SK-N-MC (cell line): ENCODE measurements around the gene PPP6R2.

Experiments
- DNase-seq: peaks from one replicate; pipeline ENCODE4 v3.0.0-alpha.2; 2011; ENCODE audit warnings: low read depth, low spot score
- H3K27ac ChIP-seq: fragments of 200-600 bp; sonication (generic); 2 replicates; pipeline ENCODE4 v1.5.1; 2016; ENCODE audit warnings: mixed run types
- H3K36me3 ChIP-seq: fragments of 200-600 bp; sonication (generic); 2 replicates; pipeline ENCODE4 v1.6.1; 2017; ENCODE audit warnings: antibody characterized with exemption, low read length, mixed read lengths; ENCODE audit not compliant: insufficient read depth
- H3K4me3 ChIP-seq: fragments of 200-600 bp; sonication (generic); 2 replicates; pipeline ENCODE4 v1.5.1; 2016
- H3K9ac ChIP-seq: fragments of 200-600 bp; sonication (generic); 2 replicates; pipeline ENCODE4 v1.8.0; 2017; ENCODE audit warnings: mixed run types, mixed read lengths; ENCODE audit not compliant: insufficient read length
- H3K9me3 ChIP-seq: fragments of 200-600 bp; sonication (generic); 2 replicates; pipeline ENCODE4 v1.6.1; 2017; ENCODE audit warnings: low read depth, mild to moderate bottlenecking, antibody characterized with exemption, low read length, moderate library complexity, mixed read lengths
- EZH2 ChIP-seq: fragments of 200-600 bp; sonication (generic); IDR thresholded peaks from one replicate; pipeline ENCODE4 v1.6.1; 2017; ENCODE audit warnings: antibody characterized with exemption
- FOXP2 ChIP-seq: optimal IDR thresholded peaks from 2 replicates; pipeline ENCODE3; 2011; ENCODE audit warnings: mild to moderate bottlenecking, moderate library complexity; ENCODE audit not compliant: insufficient read depth; ENCODE audit errors: extremely low read length, control extremely low read depth
- POLR2AphosphoS5 ChIP-seq: IDR thresholded peaks from 2 replicates; pipeline ENCODE4 v1.6.1; 2012; ENCODE audit warnings: mild to moderate bottlenecking, low read depth, low read length, borderline replicate concordance

PPP6R2 gene

GRCh38 chr22:50471962-50472361 lies 128.8 kb downstream of the PPP6R2 start:
- Histone ChIP-seq H3K36me3 (peaks cover 5% of the 10 kb centered on the region; the same call in 1 of the 2 replicates), H3K27ac (no peak overlapping the region), H3K9me3 (no peaks in the 10 kb centered on the region), H3K4me3 (no peak overlapping the region), H3K9ac (no peak overlapping the region)
- DNase-seq, result no peak
- TF ChIP-seq FOXP2, result no peak
- no peak for TF ChIP-seq EZH2
- no peak for TF ChIP-seq POLR2AphosphoS5

GRCh38 chr22:50473088-50473487 lies 130.0 kb downstream of the PPP6R2 start:
- Histone ChIP-seq H3K36me3 (no peaks in the 10 kb centered on the region; the same call in 1 of the 2 replicates), H3K4me3 (peak overlapping the region; percentile 91), H3K27ac (no peak overlapping the region), H3K9me3 (no peaks in the 10 kb centered on the region), H3K9ac (no peak overlapping the region)
- DNase-seq, result no peak
- TF ChIP-seq POLR2AphosphoS5 (no peak), FOXP2 (no peak), EZH2 (no peak)

GRCh38 chr22:50473855-50474671 lies 130.9 kb downstream of the PPP6R2 start:
- H3K27ac ChIP-seq, result no peak overlapping the region
- no peaks in the 10 kb centered on the region for H3K36me3 ChIP-seq
- DNase-seq, result no peak

GRCh38 chr22:50474710-50475651 lies 131.9 kb downstream of the PPP6R2 start, which contains the start of gene SBF1:
Gene SBF1 (minus strand): TSS chr22:50475035. CDS start chr22:50474840, 195 bp downstream.
- peak; percentile 42; the same call in 1 of the 2 replicates for TF ChIP-seq POLR2AphosphoS5
- no peak for TF ChIP-seq EZH2
- Histone ChIP-seq H3K9me3 (no peaks in the 10 kb centered on the region), H3K4me3 (peak within 1 kb of the TSS; percentile 91), H3K27ac (peak within 1 kb of the TSS; percentile 19; the same call in 1 of the 2 replicates), H3K9ac (peak within 1 kb of the TSS; percentile 90), H3K36me3 (no peaks in the 10 kb centered on the region)
- DNase-seq, result no peak

More at GRCh38 chr22:50473855-50474671, 130.9 kb downstream of the PPP6R2 start:
- peak overlapping the region; percentile 91 for H3K4me3 ChIP-seq
- peak overlapping the region; percentile 90 for H3K9ac ChIP-seq
- no peak for TF ChIP-seq FOXP2
- TF ChIP-seq EZH2, result no peak
- no peak for TF ChIP-seq POLR2AphosphoS5
- H3K9me3 ChIP-seq, result no peaks in the 10 kb centered on the region

GRCh38 chr22:50475652-50476002 lies 132.5 kb downstream of the PPP6R2 start:
- H3K9ac ChIP-seq, result no peak overlapping the region

GRCh38 chr22:50476868-50477267 lies 133.7 kb downstream of the PPP6R2 start:
- Histone ChIP-seq H3K9ac (no peak overlapping the region), H3K36me3 (no peaks in the 10 kb centered on the region), H3K9me3 (no peaks in the 10 kb centered on the region), H3K4me3 (no peak overlapping the region), H3K27ac (no peak overlapping the region)
- no peak for DNase-seq
- TF ChIP-seq EZH2, result no peak

More at GRCh38 chr22:50475652-50476002, 132.5 kb downstream of the PPP6R2 start:
- DNase-seq, result no peak
- H3K9me3 ChIP-seq, result no peaks in the 10 kb centered on the region
- H3K36me3 ChIP-seq, result no peaks in the 10 kb centered on the region
- TF ChIP-seq EZH2 (no peak), FOXP2 (no peak), POLR2AphosphoS5 (no peak)
- H3K27ac ChIP-seq, result no peak overlapping the region
- peak overlapping the region; percentile 91 for H3K4me3 ChIP-seq

GRCh38 chr22:50477923-50478322 lies 134.8 kb downstream of the PPP6R2 start:
- no peaks in the 10 kb centered on the region for H3K9me3 ChIP-seq
- no peaks in the 10 kb centered on the region; the same call in 1 of the 2 replicates for H3K36me3 ChIP-seq
- H3K9ac ChIP-seq, result no peak overlapping the region

GRCh38 chr22:50479721-50480120 lies 136.6 kb downstream of the PPP6R2 start:
- H3K4me3 ChIP-seq, result no peak overlapping the region
- no peak overlapping the region for H3K9ac ChIP-seq
- no peaks in the 10 kb centered on the region; the same call in 1 of the 2 replicates for H3K36me3 ChIP-seq
- DNase-seq, result no peak
- H3K27ac ChIP-seq, result no peak overlapping the region
- TF ChIP-seq EZH2 (no peak), POLR2AphosphoS5 (no peak), FOXP2 (no peak)
- no peaks in the 10 kb centered on the region for H3K9me3 ChIP-seq

More at GRCh38 chr22:50477923-50478322, 134.8 kb downstream of the PPP6R2 start:
- no peak overlapping the region for H3K27ac ChIP-seq
- H3K4me3 ChIP-seq, result no peak overlapping the region
- TF ChIP-seq POLR2AphosphoS5, result no peak
- TF ChIP-seq FOXP2, result no peak
- TF ChIP-seq EZH2, result no peak
- DNase-seq, result no peak
